CD4-positive, alpha-beta T cell treated with Interleukin-4 for 1 hour (primary cell): Measurements from ENCODE around the gene PRAMEF10.
"Not testable (repeated sequence)": the region's sequence is repeated elsewhere in the genome, so short reads cannot be mapped to it uniquely, and the experiment has no call there.

Source experiments
- DNase-seq, 2 donors: peaks; one replicate each; pipeline ENCODE4 v3.0.0-alpha.2; 2020 to 2022

PRAMEF10 gene

GRCh38 chr1:12898170-12898569, at the start of gene PRAMEF10:
TSS of gene PRAMEF10 (minus strand) at chr1:12898270. CDS start at chr1:12895847, 2,423 bp downstream.
- not testable (repeated sequence) for DNase-seq

GRCh38 chr1:12947480-12947879, 49.4 kb upstream of the PRAMEF10 start, which contains the start of gene PRAMEF6:
TSS of gene PRAMEF6 (minus strand) at chr1:12947580. CDS start at chr1:12942518, 5,062 bp downstream.
- DNase-seq = not testable (repeated sequence)

GRCh38 chr1:12924368-12924767, 26.3 kb upstream of the PRAMEF10 start:
- DNase-seq = not testable (repeated sequence)

GRCh38 chr1:12921749-12922148, 23.7 kb upstream of the PRAMEF10 start:
- DNase-seq = not testable (repeated sequence)

GRCh38 chr1:12916310-12916709, 18.2 kb upstream of the PRAMEF10 start, which contains the start of gene PRAMEF7:
TSS of gene PRAMEF7 (plus strand) at chr1:12916610. CDS start at chr1:12917693, 1,083 bp downstream.
- DNase-seq = not testable (repeated sequence)

- not testable (repeated sequence) for DNase-seq
Measured at GRCh38 chr1:12903793-12904572, 5.9 kb upstream of the PRAMEF10 start.

- not testable (repeated sequence) for DNase-seq
Measured at GRCh38 chr1:12899186-12899585, 1.1 kb upstream of the PRAMEF10 start.

- DNase-seq = not testable (repeated sequence)
Measured at GRCh38 chr1:12886101-12886500, 12.0 kb downstream of the PRAMEF10 start, which contains the start of gene PRAMEF4. TSS of gene PRAMEF4 (minus strand) at chr1:12886201. CDS start at chr1:12883394, 2,807 bp downstream.

- DNase-seq = not testable (repeated sequence)
Measured at GRCh38 chr1:12878453-12878852, 19.6 kb downstream of the PRAMEF10 start.

GRCh38 chr1:12863131-12863880, 34.8 kb downstream of the PRAMEF10 start:
- DNase-seq = not testable (repeated sequence)

GRCh38 chr1:12856786-12857185, 41.3 kb downstream of the PRAMEF10 start, which contains the start of gene PRAMEF2:
TSS of gene PRAMEF2 (plus strand) at chr1:12857086. CDS start at chr1:12859010, 1,924 bp downstream.
- not testable (repeated sequence) for DNase-seq

- DNase-seq = no peak
Measured at GRCh38 chr1:12851779-12852178, 46.3 kb downstream of the PRAMEF10 start.

GRCh38 chr1:12848620-12849019, 49.5 kb downstream of the PRAMEF10 start, which contains the start of gene HNRNPCL1:
TSS of gene HNRNPCL1 (minus strand) at chr1:12848720. CDS start at chr1:12848289, 431 bp downstream.
- not testable (repeated sequence) for DNase-seq
